ENCODE results near the gene SLFN11.
"Not testable (repeated sequence)": the region's sequence is repeated elsewhere in the genome, so short reads cannot be mapped to it uniquely, and the experiment has no call there.

Gene SLFN11

DNA sequence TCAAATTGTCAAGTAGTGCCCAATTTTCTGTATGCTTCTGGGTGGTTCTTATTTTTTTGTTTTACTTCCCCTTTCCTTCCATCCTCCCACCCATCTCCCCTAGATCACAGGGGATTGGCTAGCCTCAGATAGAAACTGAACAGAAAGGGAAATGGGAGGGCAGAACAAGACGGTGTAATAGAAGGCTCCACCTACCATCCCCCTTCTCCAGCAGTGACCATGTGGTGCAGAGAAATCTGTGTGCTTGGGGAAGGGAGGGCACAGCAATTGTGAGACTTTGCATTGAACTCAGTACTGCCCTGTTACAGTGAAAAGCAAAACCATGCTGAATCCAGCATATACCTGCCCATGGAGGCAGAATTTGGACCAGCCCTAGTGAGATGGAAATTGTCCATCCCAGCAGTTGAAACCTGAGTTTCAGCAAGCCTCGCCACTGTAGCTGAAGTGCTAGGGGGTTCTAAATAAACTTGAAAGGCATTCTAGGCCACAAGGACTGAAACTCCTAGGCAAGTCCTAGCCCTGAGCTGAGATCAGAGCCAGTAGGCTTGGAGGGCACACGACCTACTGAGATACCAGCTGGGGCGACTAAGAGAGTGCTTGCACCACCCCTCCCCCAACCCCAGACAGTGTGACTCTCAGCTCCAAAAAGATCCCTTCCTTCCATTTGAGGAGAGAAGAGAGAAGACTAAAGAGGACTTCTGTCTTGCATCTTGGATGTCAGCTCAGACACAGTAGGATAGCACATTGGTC is 5.2 kb downstream of the SLFN11 start:
- DNase-seq = peak in 1 of 10 donors; percentile 37
- intact Hi-C loops (cut with DNase I) = no loop called here

DNA sequence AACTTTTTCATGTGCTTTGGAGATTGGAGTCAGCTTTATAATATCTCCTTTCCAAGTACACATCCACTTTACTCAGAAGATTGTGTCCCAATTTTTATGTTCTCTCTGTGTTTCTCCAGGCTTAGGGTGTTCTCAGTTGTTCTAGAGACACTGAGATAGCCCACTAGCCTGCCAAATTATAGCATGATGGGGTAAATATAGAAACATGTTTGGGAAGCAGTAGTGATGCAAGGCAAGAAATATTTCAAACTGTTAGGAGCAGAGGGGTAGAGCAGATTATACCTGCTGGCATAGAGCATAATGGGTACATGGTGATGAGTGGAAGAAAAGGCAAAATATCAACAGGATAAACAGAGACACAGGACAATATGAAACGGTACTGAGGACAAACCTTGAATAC is 12.4 kb downstream of the SLFN11 start:
- intact Hi-C loops (cut with DNase I) = no loop called here
- no peak for DNase-seq

DNA sequence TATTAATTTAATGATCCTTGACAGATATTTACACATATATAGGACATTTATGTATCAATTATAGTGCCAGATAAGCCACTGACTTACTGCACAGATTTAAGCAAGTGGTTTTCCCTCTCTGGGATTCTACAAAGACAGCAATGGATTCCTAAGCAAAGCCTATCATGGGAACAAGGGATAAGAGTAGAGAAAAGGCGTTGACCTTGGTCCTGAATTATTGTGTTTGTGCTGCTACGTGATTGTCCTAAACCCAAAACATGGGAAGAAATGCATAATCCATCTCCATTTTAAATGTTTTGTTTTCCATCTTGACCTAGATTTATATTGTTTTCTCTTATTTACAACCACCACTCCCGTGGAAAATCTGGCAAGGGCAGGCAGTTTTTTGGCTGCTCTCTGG is 14.0 kb downstream of the SLFN11 start:
- intact Hi-C loops (cut with DNase I) = no loop called here
- peak in 1 of 10 donors; percentile 31 for DNase-seq

DNA sequence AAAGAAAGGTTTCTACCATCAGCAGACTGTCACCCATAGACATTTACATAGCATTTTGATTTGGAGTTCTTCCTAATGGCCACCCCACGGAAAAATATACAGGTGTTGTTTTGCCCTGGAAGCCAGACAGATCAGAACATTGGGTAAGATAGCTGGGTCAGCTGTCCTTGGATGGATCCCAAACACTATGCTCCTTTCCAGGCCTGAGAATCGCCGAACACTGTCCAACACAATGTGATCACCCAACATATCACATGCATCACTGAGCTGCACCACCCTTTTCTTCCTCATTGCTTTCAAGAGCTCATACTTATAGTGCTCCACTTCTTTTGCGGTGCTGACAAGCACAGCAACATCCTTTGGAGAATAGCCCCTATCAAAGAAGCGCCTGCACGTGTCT is 21.1 kb downstream of the SLFN11 start:
- intact Hi-C loops (cut with DNase I) = no loop called here
- DNase-seq = no peak

DNA sequence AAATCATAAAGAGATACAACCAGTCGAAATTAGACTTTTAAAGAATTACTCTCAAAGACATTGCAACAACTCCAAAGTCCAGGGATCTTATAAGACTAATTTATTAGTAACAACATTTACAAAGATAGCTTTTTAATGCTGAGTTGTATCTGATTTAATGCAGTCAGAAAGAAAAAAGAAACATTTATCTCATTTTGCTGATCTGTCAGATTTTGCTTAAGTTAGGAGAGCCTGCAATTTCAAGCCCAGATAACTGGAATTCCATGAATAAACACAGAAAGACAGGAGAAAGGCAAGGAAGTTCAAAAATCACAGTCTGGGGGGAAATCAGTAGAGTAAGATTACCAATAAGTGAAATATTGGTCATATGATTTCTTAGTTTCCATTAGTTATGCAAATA is 22.9 kb downstream of the SLFN11 start:
- intact Hi-C loops (cut with DNase I) = no loop called here
- DNase-seq = no peak

DNA sequence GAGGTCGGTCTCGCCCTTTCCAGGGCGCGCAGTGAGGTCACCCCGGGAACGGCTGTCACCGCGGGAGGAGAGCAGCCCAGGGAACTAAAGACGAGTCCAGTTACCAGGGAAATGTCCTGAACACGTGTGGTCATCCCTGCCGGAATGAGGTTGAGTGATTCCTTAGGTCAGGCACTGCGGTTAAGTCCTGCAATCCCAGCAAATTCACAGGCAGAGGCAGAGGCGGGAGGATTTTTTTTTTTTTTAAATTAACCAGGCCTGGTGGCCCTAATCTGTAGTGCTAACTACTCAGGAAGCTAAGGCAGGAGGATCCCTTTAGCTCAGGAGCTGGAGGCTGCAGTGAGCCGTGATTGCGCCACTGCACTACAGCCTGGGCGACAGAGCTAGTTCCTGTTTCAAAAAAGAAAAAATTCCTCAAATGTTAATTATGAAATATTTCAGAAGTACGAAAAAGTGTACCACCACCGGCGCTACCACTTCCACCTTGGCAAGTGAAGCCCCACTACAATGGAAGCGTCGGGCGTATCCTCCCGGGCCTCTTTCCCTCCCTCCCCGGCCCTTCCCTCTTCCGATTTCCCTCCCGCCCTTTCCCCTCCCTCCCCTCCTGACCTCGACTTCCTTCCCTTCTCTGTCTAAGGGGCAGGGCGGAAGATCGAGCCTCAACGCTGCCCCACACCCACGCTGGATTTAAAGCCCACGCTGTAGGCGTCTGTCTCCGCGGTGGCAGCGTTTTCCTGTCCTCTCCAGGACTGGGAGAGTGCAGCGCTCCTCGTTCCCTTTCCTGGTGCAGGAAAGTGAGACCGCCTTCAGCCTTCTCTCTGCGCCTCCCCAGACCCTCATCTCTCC is 27.3 kb downstream of the SLFN11 start:
- intact Hi-C loops (cut with DNase I) = no loop called here
- peak in 5 of 10 donors; percentile 11 to 84 (median 25) for DNase-seq

DNA sequence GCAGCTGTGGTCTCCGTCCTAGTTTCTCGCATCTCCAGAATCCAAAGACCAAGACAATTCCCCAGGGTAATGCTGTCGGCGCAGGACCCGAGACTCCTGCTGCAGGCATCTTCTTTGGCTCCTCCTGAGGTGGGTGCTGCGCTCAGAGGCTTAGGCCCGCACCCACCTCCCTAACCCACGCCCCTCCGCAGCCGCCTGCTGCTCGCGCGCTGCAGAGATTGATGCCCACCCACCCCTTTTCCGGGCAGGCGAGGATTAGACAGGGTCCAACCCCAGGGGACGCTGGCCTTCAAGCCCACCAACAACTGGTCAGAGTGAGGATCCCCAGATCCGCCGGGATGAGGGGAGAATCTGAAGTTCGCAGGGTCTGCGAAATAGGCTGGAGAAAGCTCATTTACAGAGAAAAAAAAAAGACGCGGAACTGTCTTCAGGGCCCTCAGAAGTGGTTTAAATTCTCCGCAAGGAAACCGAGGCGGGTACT is 27.9 kb downstream of the SLFN11 start:
- no peak for DNase-seq
- intact Hi-C loops (cut with DNase I) = no loop called here

DNA sequence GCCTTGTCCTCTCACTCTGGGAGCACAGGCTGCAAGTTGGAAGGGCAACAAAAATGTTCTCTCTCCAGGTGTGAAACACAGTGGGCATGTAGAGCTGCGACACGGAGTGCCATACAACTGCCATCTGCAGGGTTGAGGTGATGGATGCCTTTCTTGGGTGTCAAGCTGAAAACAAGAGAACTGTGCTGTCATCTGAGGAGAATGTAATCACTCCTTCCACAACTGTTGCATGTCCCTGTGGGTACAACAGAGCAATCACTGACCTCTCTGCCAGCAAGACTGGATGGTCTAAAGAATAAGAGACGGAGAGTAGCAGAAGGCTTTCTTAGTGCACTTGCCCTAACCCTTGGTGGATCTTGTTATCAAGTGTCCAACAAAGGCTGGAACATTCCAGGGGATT is 29.2 kb downstream of the SLFN11 start:
- intact Hi-C loops (cut with DNase I) = no loop called here
- DNase-seq = no peak

DNA sequence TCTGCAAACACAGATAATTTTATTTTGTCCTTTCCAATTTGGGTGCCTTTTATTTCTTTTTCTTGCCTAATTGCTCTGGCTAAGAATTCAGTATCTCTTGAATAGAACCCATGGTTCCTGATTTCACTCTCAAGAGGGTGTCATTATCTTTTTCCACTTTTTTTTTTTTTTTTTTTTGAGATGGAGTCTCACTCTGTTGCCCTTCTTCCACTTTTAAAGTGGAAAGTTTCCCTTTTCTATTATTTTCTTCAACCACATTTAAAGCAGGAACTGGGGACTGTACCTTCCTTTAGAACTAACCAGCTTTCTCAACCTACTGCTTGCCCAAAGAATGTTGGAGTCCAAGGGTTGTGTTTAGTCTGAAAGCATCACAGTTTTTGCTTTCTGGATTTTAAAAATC is 31.1 kb downstream of the SLFN11 start:
- intact Hi-C loops (cut with DNase I) = no loop called here
- no peak for DNase-seq

DNA sequence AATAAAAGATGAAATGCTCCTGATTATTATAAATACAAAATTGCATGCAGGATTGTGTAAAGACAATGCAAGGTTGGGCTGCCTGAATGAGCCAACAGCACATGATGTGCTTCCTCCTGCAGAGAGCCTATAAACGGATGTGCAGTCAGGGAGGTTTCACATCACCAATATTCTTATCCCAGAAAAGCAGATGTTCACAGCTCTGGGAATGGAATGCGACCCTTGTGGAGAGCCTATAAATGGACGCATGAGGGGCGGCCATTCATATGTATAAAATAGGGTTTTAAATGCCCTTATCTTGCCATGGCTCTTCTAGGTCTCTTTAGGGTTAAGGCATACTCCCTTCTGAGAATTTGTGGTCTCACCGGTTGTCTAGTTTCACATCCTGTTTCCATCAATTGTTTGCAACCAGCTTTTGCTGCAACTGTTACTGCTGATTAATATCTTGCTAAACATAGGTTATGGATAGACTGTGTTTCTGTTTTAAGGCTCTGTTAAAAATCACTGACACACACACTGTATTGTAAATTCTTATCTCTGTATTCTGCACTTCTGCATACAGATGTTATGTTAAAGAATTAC is 31.9 kb downstream of the SLFN11 start:
- intact Hi-C loops (cut with DNase I) = no loop called here
- DNase-seq = no peak

DNA sequence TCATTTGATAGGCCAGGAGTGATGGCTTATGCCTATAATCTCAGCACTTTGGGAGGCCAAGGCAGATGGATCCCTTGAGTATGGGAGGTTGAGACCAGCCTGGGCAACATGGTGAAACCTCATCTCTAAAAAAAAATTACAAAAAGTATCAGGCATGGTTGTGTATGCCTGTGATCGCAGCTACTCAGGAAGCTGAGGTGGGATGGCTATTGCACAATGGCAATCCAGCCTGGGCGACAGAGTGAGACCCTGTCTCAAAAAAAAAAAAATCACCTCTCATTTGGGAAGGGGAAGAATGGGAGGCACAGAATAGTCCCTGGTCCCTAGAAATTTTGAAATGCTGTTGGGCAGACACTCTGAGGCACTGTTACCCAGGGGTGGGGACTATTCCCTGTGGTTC is 35.2 kb downstream of the SLFN11 start:
- intact Hi-C loops (cut with DNase I) = no loop called here
- no peak for DNase-seq

DNA sequence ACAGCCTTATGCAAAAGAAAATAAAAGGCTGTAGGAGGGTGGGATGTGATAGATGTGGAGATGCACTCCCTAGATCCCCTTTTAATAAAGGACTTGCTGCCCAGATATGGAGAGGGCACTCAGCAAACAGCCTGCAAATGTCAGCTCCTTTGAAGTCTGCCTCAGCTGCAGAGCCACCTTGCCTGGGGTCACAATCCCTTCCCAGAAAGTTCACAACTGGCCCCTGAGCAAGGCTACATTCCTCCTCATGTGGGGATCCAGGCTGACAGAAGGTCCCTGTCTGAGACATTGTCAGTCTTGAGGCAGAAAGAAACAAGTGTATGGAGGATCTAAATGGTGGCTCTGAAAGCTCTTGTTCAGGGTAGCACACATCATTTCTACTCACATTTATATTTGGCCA is 36.1 kb downstream of the SLFN11 start:
- DNase-seq = no peak
- intact Hi-C loops (cut with DNase I) = no loop called here

DNA sequence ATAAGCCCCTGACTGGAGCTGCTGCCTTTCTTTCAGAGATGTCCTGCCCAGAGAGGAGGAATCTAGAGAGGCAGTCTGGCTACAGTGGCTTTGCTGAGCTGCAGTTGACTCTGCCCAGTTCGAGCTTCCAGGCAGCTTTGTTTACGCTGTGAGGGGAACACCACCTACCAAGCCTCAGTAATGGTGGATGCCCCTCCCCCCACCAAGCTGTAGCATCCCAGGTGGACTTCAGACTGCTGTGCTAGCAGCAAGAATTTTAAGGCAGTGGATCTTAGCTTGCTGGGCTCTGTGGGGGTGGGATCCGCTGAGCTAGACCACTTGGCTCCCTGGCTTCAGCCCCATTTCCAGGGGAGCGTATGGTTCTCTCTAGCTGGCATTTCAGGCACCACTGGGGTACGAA is 39.8 kb downstream of the SLFN11 start:
- DNase-seq; intact Hi-C loops (cut with DNase I): not testable (repeated sequence)

DNA sequence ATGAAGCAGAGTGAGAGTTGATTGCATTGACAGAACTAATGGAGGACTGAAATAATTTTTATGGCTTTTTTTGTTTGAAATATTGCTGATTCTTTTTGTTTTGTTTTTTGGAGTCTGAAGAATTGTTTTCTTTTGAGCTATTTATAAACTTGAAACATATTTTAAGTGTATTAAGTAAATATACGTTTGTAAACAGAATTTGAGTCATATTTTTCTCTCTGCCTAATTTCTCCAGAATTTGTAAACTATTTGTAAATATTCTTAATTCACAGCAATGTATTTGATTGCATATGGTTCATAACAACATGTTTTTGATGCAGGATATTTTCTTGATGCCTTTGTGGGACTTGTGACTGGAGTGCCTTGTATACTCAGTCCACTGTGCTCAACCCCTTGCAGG is 50.7 kb downstream of the SLFN11 start:
- no peak for DNase-seq
- intact Hi-C loops (cut with DNase I) = no loop called here

DNA sequence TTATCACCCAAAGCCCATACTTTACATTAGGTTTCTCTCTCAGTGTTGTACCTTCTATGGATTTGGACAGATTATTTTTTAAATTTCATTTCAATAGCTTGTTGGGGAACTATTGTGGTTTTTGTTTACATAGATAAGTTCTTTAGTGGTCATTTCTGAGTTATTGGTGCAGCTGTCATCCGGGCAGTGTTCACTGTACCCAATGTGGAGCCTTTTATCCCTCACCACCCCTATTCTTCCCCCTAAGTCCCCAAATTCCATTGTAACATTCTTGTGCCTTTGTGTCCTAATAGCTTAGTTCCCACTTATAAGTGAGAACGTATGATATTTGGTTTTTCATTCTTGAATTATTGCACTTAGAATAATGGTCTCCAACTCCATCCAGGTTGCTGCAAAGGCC is 57.5 kb downstream of the SLFN11 start:
- no peak for DNase-seq
- intact Hi-C loops (cut with DNase I) = no loop called here

DNA sequence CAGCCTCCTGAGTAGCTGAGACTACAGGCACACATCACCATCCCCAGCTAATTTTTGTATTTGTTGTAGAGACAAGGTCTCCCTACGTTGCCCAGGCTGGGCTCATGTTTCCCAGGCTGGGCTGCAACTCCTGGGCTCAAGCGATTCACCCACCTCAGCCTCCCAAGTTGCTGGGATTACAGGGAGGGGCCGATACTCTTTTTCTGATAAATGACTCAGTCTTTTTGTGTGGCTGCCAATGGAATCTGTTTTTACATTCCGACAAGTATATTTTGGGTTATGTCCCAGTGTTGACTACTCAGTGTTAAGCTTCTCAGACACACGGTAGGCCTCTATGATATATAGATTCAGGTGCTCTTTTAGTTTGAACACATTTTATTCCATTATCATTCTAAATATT is 58.1 kb downstream of the SLFN11 start:
- intact Hi-C loops (cut with DNase I) = no loop called here
- no peak for DNase-seq

DNA sequence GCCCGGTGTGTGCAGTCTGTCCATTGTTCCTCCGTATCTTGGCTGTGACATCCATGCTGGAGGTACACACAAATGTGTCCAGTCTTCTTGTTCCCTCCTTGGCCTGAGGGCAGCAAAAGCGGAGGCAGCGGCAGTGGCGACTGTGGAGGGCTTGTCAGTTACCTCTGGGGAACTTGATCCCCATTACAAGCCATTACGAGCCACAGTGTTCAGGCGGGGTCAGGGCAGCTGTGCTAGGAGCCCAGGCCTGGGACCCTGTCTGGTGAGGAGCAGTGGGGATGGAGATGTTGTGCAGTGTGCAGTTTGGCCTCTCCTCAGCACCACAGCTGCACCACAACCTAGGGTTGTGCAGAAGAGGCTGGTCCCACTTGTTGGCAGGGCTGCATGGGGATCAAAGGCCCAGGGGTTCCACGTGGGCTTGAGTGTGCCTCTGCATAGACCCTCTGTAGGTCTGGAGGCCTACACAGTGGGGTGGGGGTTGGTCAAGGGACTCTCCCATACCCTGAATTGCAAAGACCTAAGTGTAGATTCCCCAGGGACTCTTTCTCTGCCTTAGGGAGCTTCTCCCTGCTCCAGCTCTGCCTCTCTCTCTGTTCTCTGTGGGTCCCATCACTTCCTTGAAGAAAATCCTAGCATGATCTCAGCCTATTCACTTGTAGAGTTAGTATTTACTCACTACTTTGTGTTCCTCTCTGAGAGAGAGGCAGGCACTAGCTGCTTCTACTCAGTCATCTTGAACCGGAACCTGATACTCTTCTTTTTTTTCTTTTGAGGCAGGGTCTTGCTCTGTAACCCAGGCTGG is 58.8 kb downstream of the SLFN11 start:
- peak in 1 of 10 donors; percentile 65 for DNase-seq
- intact Hi-C loops (cut with DNase I) = loop anchor here (5.0 kb wide), 1 partner anchor 433 kb away; no protein-coding TSS in a partner anchor

DNA sequence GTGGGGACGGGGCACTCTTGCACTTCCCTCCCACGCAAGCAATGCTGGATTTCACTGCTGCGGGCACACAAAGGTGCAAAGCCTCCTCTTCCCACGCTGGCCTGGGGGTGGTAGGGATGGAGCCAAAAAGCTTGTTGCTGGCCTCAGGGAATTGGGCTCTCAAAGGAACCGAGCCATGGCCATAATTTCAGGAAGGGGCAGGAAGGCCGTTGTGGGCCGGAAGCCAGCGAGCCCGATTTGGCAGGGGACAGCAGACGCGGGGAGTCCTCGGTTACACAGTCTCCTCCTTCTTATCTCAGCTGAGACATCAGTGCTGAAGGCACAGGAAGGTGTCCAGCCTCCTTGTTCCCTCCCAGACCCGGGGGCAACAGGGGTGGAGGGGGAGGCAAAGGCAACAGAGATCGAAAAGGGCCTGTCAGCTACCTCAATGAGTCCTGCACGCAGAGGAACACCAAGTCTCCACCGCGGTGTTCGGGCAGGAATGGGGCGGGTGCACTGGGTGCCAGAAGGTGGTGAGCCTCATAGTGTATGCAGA is 59.5 kb downstream of the SLFN11 start:
- peak in 1 of 10 donors; percentile 78 for DNase-seq
- intact Hi-C loops (cut with DNase I) = loop anchor here (5.0 kb wide), 1 partner anchor 433 kb away; no protein-coding TSS in a partner anchor

DNA sequence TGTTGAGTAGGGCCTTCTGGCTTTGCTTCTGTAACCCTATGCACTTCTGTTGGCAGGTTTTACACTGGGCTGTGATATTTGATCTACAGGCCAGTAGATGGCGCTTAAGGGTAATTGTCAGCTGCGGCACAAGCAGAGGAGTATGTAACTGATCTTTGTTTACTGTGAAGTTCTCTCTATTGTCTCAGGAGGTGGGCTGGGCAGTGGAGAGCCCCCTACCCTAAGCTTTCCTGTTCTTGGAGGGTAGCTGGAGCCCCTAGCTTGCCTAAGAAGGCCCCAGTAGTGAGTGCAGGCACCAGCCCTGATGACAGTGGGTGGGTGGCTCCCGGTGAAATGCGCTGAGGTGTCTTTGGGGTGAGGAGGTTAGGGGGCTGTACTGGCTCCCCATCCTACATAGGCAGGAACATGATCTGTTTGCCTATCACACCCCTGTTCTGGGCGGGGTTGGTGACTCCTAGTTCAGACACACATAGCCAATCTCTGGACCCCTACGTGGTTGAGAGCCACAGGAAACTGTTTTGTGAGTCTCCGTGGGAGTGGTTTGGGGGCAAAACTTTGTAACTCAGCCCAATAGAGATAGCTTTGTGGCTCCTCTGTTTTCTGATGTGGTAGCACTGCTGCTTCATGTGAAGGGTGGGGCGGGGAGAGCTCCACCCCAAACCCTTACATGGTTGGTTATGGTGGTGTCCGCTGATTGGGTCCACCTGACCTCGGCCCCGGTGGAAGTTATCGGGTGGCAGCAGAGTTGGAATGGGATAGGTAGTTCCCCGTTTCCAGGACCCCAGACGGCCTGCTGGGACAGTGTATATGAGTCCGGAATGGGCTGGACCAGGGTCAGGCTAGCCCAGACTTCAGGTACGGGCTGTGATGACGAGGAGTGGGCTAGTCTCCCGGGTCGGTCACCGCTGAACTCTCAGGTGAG is 60.4 kb downstream of the SLFN11 start:
- intact Hi-C loops (cut with DNase I) = loop anchor here (1.0 to 5.0 kb wide), 2 partner anchors 226 to 434 kb away; no protein-coding TSS in a partner anchor
- peak in 2 of 10 donors; percentile 19 to 76 for DNase-seq

Measured in posterior cingulate gyrus (tissue), 11 donors.